Measurements from ENCODE around the gene MVP.

MVP gene

DNA sequence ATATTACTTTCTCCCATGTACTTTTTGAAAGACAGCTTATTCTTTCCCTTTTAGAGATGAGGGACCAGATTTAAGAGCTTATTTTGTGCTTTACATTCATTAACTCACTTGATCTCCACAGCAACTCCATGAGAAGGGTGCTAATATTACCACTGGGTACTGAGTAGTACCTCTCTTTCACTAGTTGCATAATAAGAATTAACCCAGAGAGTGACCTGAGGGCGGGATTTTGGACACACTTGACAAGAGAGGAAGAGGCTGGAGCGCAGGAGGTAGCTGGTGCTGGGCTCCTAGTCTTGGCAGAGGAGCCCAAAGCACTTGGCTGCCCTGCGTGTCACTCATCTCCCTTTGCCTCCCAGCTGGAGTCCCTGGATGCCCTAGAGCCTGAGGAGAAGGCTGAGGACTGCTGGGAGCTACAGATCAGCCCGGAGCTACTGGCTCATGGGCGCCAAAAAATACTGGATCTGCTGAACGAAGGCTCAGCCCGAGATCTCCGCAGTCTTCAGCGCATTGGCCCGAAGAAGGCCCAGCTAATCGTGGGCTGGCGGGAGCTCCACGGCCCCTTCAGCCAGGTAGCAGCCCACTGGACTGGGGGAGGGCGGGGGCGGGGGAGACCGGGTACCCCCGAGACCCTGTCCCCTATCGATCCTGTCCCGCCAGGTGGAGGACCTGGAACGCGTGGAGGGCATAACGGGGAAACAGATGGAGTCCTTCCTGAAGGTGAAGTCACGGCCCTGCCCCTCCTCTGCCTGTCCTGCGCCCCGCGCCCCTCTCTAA lies 15.6 kb upstream of the MVP start:
- peak; percentile 34 for DNase-seq (ENCODE audit: low spot score)

DNA sequence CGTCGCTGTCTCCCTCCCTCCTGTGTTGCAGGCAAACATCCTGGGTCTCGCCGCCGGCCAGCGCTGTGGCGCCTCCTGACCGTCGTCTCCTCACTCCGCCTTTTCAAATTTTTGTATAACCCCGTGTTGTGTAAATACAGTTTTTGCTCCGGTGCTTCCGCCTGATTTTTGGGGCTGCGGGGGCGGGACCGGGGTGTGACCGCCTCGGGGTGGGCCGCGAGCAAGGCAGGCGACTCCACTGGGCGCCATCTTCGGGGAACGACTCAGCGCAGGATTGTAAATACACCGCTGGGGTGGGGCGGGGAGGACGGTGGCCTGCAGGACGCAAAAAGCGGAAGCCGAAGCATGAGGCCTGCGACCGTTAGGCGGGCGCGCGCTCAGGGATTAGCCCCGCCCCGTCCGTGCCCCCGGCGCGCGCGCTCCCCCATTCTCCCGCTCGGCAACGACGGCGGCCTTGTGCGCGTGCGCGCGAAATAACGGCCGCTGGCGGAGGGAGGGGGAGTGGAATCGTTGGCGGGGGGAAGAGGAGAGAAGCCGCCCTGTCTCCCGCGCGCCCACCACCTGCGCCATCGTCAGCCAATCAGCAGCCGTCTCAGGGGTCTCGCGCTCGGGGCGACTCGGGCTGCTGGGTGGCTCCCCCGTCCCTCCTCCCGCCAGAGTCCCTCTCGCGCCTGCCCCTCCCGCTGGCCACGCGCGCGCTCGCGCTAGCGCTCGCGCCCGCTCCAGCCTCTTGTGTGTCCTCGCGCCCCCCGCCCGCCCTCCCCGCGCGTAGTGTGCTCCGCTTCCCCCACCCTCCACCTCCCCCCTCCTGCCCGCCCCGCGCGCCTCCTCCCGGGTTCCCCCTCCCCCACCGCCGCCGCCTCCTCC lies 14.8 kb upstream of the MVP start:
- DNase-seq (ENCODE audit: low spot score), result peak; percentile 98

DNA sequence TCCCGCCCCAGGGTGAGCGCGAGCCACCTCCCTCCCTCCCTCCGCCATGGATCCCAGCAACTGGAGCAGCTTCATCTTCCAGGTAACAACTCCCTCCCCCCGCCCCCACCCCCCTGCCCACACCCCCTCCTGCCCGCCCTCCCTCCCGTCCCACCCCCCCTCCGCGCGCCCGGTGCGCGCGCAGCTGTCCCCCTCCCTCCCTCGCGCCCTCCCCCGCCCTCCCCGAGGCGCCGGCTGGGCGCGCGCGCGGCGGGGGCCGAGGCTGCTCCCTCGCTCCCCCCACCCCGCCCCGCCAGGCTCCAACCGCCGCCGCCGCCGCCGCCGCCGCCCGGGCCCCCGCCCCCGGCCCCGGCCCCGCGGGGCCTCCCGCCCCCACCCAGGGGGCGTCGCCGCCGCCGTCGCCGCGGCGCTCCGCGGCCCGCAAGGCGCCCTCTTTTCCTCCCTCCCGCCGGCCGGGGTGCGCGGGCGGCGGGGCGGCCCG lies 14.1 kb upstream of the MVP start, which contains the start of gene MAZ:
TSS of gene MAZ (plus strand) at position 431 of the 481 bp plus-strand sequence. CDS start 173 bp downstream, outside the sequence.
- DNase-seq (ENCODE audit: low spot score), result peak; percentile 76

DNA sequence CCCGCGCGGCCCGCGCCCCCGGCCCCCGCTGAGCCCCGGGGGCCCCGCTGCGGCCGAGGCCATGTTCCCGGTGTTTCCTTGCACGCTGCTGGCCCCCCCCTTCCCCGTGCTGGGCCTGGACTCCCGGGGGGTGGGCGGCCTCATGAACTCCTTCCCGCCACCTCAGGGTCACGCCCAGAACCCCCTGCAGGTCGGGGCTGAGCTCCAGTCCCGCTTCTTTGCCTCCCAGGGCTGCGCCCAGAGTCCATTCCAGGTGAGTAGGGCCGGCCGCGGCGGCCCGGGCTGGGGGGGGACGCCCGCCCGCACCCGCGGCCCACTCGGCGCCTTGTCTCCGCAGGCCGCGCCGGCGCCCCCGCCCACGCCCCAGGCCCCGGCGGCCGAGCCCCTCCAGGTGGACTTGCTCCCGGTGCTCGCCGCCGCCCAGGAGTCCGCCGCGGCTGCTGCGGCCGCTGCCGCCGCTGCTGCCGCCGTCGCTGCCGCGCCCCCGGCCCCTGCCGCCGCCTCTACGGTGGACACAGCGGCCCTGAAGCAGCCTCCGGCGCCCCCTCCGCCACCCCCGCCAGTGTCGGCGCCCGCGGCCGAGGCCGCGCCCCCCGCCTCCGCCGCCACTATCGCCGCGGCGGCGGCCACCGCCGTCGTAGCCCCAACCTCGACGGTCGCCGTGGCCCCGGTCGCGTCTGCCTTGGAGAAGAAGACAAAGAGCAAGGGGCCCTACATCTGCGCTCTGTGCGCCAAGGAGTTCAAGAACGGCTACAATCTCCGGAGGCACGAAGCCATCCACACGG lies 13.4 kb upstream of the MVP start:
- peak; percentile 55 for DNase-seq (ENCODE audit: low spot score)

DNA sequence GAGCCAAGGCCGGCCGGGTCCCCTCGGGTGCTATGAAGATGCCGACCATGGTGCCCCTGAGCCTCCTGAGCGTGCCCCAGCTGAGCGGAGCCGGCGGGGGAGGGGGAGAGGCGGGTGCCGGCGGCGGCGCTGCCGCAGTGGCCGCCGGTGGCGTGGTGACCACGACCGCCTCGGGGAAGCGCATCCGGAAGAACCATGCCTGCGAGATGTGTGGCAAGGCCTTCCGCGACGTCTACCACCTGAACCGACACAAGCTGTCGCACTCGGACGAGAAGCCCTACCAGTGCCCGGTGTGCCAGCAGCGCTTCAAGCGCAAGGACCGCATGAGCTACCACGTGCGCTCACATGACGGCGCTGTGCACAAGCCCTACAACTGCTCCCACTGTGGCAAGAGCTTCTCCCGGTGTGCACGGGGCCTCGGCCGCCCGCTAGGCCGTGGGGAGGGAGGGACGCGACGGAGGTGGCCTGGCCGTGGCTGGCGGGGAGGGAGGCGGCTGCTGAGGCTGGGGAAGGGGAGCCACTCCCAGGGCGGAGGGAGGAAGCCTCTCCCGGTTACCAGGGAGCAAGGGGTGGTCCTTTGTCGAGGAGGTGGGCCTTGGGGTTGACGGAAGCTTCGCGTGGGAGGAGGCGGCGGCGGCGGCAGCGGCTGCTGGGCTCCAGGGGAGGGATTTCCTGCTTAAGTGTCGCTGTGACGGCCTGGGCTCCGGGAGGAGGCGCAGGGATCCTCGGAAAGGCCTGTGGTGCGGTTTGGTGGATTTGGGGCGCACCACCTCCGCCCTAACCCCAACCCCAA lies 12.6 kb upstream of the MVP start:
- peak; percentile 89 for DNase-seq (ENCODE audit: low spot score)

DNA sequence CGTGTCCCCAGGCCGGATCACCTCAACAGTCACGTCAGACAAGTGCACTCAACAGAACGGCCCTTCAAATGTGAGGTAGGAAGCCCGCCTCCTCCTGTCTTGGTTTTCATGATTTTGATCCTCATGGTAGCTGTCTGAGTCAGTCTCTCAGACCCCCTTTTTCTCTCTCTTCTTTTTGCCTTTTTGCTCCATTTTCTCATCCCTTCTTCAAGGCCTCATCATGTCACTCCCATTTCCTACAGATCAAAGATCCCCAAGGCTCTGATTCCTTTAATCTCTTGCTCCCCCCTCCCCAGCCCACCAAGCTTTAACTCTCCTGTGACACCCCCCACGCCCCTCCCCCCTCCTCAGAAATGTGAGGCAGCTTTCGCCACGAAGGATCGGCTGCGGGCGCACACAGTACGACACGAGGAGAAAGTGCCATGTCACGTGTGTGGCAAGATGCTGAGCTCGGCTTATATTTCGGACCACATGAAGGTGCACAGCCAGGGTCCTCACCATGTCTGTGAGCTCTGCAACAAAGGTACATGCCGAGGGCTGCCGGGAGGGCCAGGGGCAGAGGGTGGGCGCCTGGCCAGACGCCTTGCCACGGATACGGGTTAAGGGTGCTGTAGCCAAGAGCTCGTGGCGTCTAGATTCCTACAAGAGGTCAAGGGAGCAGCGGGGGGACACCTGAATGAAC lies 11.9 kb upstream of the MVP start:
- no peak for DNase-seq (ENCODE audit: low spot score)

DNA sequence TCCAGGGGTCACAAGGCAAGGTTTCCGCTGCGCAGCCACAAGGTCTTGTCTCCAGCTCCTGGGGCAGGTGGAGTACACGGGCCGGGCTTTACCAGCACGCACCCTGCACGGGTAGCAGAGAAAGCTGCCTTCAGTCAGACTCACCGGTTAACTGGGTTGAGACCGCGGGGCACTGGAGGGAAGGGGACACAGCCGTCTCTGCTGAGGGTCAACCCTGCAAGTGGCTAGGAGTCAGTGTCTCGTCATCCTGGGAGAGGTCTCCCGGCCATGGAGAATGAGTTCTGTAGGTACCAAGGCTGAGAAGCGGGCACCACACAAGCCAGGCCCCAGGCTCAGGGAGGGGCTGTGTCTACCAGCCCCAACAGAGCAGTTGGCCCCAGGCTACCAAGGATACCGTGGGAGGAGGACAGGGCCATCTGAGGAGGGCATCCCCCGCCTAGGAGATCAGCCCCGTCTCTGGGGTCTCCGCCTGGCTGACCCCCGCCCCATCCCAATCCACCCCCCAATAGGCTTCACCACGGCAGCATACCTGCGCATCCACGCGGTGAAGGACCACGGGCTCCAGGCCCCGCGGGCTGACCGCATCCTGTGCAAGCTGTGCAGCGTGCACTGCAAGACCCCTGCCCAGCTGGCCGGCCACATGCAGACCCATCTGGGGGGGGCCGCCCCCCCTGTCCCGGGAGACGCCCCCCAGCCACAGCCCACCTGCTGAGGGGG lies 11.1 kb upstream of the MVP start:
- DNase-seq (ENCODE audit: low spot score), result no peak

DNA sequence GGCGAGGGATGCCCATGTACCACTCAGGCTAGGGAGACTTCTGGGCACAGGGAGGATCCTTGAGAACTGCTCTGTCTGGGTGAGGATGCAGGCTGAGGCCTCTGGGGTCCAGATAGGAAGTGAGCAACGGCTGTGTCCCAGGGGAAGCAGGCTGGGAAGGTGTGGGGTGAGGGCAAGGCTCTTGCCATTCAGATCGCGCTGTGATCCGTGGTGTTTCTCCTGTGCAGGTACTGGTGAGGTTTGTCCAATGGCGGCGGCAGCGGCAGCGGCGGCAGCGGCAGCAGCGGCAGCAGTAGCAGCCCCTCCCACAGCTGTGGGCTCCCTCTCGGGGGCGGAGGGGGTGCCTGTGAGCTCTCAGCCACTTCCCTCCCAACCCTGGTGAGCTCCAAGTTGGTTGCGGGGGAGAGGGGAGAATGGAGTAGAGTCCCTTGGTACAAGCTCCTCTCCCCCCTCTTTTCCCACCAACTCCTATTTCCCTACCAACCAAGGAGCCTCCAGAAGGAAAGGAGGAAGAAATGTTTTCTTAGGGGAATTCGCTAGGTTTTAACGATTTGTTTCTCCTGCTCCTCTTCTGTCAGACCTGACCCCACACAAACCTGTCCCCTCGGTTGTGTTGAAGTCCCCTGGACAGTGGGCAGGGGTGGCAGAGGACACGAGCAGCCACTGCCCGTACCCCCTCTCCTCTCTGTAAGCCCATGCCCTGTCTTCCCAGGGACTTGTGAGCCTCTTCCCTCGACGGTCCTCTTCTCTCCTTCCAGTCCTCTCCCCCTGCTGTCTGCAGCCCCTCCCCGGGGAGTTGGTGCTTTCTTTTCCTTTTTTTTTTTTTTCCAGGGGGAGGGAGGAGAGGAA lies 10.2 kb upstream of the MVP start:
- DNase-seq (ENCODE audit: low spot score), result no peak

DNA sequence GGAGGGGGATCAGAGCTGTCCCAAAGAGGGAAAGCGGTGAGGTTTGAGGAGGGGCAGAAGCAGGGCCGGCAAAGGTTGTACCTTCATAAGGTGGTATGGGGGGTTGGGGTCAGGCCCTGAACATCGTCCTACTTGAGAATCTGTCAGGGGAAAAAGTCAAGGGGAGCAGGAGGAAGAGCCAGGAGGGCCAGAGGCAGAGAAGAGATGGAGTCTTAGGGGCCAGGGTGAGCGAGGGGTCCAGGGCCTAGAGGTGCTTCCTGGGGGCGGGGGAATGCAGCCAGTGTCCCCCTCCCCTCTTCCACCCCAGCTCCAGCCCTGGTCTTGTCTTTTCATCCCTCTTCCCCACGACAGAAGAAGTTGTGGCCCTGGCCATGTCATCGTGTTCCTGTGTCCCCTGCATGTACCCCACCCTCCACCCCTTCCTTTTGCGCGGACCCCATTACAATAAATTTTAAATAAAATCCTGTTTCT lies 9.5 kb upstream of the MVP start:
- DNase-seq (ENCODE audit: low spot score), result no peak

DNA sequence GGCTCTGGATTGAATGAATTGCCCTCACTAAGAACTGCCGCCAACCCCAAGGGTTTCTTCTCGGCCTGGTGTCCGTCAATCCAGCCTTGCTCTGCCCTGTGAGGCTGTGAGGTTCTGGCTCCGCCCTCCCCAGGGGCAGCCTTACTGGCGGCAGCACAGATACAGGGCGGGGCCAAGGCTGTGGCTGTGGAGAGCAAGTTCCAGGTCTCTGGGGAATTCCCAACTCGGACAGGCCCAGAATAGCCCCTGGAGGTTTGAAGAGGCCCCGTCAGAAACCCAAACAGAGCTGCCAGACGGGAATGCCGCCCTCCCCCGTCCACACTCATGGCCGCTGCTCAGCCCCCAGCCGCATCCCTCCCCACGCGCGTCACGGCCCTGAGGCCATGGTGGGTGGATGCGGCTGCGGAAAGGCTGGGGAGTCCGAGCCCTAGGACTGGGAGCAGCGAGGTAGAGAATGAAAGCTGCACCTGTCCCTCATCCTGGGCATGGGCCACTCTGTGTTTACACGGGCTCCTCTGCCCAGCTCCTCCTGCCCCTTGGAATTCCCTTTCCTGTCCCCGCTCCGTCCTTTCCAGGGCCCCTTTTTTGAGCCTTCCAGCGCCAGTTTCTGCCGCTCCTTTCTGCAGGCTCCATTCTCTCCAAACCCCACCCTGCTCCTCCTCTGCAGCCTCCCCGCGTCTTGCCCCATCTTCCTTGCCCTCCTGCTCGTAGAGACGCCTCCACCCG lies 8.9 kb upstream of the MVP start:
- DNase-seq (ENCODE audit: low spot score), result peak; percentile 83

DNA sequence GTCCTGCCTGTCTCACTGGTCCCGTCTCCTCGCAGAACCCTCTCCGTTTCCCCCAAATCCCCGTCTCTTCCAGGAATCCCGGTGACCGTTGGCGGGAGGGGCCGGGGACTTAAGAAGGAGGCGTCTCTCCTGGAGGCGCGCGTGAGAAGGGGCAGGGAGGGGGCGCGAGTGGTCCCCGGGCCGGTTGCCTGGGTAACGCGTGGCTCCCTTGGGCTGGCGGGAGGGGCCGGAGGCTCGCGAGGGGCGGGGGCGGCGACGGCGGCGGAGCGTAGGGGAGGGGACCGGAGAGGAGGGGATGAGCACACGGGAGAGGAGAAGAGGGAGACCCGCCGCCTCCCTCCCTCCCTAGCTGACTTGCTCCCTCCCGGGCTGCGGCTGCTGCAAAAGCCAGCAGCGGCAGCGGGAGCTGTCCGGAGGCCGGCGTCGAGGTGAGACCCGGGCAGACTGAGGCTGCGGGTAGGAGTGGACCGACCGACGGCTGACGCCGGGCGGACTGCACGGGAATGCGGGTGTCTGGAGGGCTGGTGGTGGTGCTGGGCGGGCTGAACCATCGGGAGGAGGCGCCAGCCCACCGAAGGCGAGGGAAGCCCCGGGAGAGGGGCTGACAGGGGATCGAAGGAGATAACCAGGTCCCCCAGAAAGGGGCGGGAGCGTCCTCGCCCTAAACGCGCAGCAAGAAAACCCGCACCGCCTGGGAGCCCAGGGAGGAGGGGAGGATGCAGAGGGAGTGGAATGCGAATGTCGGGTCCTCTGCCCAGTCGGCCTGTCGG lies 8.2 kb upstream of the MVP start, which contains the start of gene PRRT2:
TSS of gene PRRT2 (plus strand) at position 298 of the 770 bp plus-strand sequence. CDS start 862 bp downstream, outside the sequence.
- no peak for DNase-seq (ENCODE audit: low spot score)

DNA sequence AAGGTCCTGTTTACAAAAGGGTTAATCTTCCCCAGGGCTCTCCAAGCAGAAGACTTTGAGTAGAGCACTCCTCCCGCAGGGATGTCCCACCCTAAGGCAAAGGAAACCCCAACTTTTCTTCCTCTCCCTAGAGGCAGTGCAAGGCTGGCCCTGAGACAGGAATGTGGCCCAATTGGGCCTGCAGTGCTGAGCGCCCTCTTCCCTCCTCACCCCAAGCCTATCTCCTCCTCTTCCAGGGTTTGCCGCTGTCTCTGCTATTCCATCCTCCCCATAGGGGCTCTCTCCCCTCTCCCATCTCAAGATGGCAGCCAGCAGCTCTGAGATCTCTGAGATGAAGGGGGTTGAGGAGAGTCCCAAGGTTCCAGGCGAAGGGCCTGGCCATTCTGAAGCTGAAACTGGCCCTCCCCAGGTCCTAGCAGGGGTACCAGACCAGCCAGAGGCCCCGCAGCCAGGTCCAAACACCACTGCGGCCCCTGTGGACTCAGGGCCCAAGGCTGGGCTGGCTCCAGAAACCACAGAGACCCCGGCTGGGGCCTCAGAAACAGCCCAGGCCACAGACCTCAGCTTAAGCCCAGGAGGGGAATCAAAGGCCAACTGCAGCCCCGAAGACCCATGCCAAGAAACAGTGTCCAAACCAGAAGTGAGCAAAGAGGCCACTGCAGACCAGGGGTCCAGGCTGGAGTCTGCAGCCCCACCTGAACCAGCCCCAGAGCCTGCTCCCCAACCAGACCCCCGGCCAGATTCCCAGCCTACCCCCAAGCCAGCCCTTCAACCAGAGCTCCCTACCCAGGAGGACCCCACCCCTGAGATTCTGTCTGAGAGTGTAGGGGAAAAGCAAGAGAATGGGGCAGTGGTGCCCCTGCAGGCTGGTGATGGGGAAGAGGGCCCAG lies 7.3 kb upstream of the MVP start:
- DNase-seq (ENCODE audit: low spot score), result no peak

DNA sequence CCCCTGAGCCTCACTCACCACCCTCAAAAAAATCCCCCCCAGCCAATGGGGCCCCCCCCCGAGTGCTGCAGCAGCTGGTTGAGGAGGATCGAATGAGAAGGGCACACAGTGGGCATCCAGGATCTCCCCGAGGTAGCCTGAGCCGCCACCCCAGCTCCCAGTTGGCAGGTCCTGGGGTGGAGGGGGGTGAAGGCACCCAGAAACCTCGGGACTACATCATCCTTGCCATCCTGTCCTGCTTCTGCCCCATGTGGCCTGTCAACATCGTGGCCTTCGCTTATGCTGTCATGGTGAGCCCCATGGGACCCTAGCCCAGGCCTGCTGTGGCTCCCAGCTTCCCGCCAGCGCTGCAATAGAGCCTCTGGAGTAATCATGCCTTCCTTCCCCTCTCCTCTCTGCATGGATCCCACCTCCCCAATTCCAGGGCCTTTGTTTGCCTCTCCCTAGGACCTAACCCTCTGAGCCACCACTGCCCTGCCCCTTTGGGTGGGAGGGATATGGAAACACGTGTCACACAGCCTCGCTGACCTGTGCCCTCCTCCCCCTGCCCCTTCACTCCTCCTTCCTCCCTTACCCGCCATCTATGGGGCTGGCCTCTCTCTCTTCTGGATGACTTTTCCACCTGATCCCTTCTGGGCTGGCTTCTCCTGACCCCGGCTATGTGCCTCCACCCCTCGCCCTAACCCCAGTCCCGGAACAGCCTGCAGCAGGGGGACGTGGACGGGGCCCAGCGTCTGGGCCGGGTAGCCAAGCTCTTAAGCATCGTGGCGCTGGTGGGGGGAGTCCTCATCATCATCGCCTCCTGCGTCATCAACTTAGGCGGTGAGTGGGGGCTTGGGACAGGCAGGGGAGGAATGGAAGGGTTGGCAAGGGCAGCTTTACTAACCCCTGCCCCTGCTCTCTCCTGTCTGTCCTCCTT lies 6.4 kb upstream of the MVP start:
- DNase-seq (ENCODE audit: low spot score), result no peak

DNA sequence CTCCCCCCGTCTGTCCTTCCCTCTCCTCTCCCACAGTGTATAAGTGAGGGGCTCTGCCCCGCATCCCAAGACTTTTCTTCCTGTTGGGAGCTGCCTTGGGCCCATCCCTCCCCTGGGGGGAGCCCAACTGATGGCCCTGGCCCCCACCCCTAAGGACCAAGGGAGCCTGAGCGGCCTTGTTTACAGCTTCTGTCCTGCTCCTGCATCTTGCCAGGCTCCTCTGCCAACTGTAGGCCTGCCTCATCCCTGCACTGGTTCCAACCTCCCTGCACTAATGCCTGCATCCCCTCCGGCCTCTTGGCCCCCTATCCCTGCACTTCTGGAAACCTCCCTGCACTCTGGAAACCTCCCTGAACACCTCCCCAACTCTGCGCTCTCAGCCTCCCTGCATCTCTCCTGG lies 5.7 kb upstream of the MVP start:
- no peak for DNase-seq (ENCODE audit: low spot score)

DNA sequence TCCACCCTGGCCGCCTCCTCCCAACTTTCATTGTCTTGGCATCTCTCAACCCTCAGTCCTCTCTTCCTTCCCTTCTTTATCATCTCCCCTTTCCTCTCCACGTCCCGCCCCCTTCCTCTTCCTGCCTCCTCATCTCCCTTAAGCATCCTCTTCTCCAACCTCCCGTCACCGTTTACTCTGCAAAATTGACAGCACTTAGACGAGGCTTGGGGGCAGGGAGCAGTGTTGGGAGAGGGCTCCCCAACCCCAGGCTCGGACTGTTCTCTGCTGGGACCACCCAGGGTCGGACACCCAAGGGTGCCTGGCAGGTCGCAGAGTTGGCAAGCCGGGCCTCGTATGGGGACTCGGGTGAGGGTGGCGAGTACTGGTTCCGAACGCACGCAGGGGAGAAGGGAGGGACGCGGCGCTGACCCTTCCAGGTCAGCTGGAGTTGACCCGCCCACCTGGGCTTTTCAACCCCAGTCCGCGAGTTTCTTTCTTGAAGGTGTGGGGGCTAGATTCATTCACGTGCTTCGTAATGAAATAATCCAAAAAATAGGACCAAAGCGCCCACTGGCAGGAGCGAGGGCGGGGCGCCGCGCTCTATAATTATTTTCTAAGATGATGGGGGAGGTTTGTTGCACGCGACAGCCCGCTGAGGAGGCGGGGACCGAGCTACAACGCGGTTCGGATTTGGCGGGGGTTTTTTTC lies 5.1 kb upstream of the MVP start:
- no peak for DNase-seq (ENCODE audit: low spot score)

All from hematopoietic multipotent progenitor cell treated with erythropoietin and hydrocortisone succinate and interleukin-3 and kit ligand, for 15 days (in vitro differentiated cells).